GM12892 (cell line): ENCODE measurements around the gene HES3. TPM values are rescaled to one million over a fixed set of nuclear protein-coding genes. Genes with fewer than 3 reads are reported as not detected.
A peak's percentile ranks its signal among the peaks of the same experiment; 100 is the strongest.

ENCODE experiments used
- DNase-seq: peaks from one replicate; pipeline ENCODE4 v3.0.0; 2011; ENCODE audit not compliant: insufficient read length
- FAIRE-seq: peaks from 2 replicates; lab custom pipeline; 2011; peaks lifted over from hg19 to GRCh38; lab: Jason Lieb, UNC
- POLR2A ChIP-seq: IDR thresholded peaks from 2 replicates; pipeline ENCODE4 v1.6.1; 2011; ENCODE audit warnings: low read depth, low read length, control low read depth
- POLR2AphosphoS5 ChIP-seq: IDR thresholded peaks from 2 replicates; pipeline ENCODE4 v1.6.1; 2011; ENCODE audit warnings: low read depth, low read length, control low read depth
- TAF1 ChIP-seq: IDR thresholded peaks from 2 replicates; pipeline ENCODE4 v1.6.1; 2011; ENCODE audit warnings: low read depth, mild to moderate bottlenecking, control low read depth, low read length, borderline replicate concordance
- polyA plus RNA-seq: library from polyadenylated mRNA; unstranded; fragments of >200 nt; gene quantifications from one replicate; pipeline ENCODE4 v1.2.1, GENCODE V29; 2012; ENCODE audit warnings: missing spikeins, inconsistent platforms; ENCODE audit not compliant: missing spikeins

Gene HES3
- not detected for polyA plus RNA-seq

GRCh38 chr1:6243993-6244392, at the start of gene HES3:
Gene HES3 (plus strand): TSS chr1:6244179. CDS start chr1:6244366, 187 bp downstream.
- TF ChIP-seq POLR2AphosphoS5: no peak
- no peak for TF ChIP-seq POLR2A
- TF ChIP-seq TAF1: no peak
- FAIRE-seq (no peak), DNase-seq (no peak)

GRCh38 chr1:6197746-6198427, 46.1 kb upstream of the HES3 start:
- FAIRE-seq (no peak), DNase-seq (no peak)
- TF ChIP-seq POLR2AphosphoS5 (0 out of 2 replicates have a peak, but pooled peaks have one; percentile 27), POLR2A (no peak; the same call in 1 of the 2 replicates)

- TF ChIP-seq TAF1 (no peak), POLR2A (no peak), POLR2AphosphoS5 (no peak)
- no peak for FAIRE-seq
- no peak for DNase-seq
Observed at GRCh38 chr1:6198646-6199297, 45.2 kb upstream of the HES3 start.

GRCh38 chr1:6199298-6200187, 44.4 kb upstream of the HES3 start, which contains the start of gene RPL22:
Gene RPL22 (minus strand): TSS chr1:6199595. CDS start chr1:6199573, 22 bp downstream.
- DNase-seq (peak; percentile 91), FAIRE-seq (peak; percentile 99)
- peak; percentile 93 for TF ChIP-seq POLR2AphosphoS5
- peak; percentile 97 for TF ChIP-seq TAF1
- peak; percentile 94 for TF ChIP-seq POLR2A

GRCh38 chr1:6200188-6200809, 43.7 kb upstream of the HES3 start:
- DNase-seq: no peak
- no peak for FAIRE-seq
- TF ChIP-seq POLR2A: no peak
- no peak for TF ChIP-seq TAF1
- no peak for TF ChIP-seq POLR2AphosphoS5

GRCh38 chr1:6202256-6202655, 41.7 kb upstream of the HES3 start:
- DNase-seq: no peak
- TF ChIP-seq POLR2AphosphoS5 (no peak), TAF1 (no peak), POLR2A (no peak)
- no peak for FAIRE-seq

- TF ChIP-seq TAF1: 0 out of 2 replicates have a peak, but pooled peaks have one; percentile 52
- TF ChIP-seq POLR2A: peak; percentile 74
- peak; percentile 50; the same call in 1 of the 2 replicates for TF ChIP-seq POLR2AphosphoS5
- FAIRE-seq (peak; percentile 90), DNase-seq (peak; percentile 86)
Observed at GRCh38 chr1:6205849-6206519, 38.0 kb upstream of the HES3 start, which contains the start of gene RNF207. Gene RNF207 (plus strand): TSS chr1:6206119. CDS start chr1:6206536, 417 bp downstream.

- no peak for TF ChIP-seq TAF1
- TF ChIP-seq POLR2AphosphoS5: no peak
- FAIRE-seq: no peak
- no peak for DNase-seq
Observed at GRCh38 chr1:6206520-6206855, 37.5 kb upstream of the HES3 start.

- TF ChIP-seq POLR2AphosphoS5: no peak
- no peak for TF ChIP-seq POLR2A
- no peak for TF ChIP-seq TAF1
- DNase-seq (no peak), FAIRE-seq (no peak)
Observed at GRCh38 chr1:6207075-6207885, 36.7 kb upstream of the HES3 start.
